ENCODE results near the gene PPP5C.
"Not testable (repeated sequence)": the region's sequence is repeated elsewhere in the genome, so short reads cannot be mapped to it uniquely, and the experiment has no call there.

Gene PPP5C, protein sequence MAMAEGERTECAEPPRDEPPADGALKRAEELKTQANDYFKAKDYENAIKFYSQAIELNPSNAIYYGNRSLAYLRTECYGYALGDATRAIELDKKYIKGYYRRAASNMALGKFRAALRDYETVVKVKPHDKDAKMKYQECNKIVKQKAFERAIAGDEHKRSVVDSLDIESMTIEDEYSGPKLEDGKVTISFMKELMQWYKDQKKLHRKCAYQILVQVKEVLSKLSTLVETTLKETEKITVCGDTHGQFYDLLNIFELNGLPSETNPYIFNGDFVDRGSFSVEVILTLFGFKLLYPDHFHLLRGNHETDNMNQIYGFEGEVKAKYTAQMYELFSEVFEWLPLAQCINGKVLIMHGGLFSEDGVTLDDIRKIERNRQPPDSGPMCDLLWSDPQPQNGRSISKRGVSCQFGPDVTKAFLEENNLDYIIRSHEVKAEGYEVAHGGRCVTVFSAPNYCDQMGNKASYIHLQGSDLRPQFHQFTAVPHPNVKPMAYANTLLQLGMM

DNA sequence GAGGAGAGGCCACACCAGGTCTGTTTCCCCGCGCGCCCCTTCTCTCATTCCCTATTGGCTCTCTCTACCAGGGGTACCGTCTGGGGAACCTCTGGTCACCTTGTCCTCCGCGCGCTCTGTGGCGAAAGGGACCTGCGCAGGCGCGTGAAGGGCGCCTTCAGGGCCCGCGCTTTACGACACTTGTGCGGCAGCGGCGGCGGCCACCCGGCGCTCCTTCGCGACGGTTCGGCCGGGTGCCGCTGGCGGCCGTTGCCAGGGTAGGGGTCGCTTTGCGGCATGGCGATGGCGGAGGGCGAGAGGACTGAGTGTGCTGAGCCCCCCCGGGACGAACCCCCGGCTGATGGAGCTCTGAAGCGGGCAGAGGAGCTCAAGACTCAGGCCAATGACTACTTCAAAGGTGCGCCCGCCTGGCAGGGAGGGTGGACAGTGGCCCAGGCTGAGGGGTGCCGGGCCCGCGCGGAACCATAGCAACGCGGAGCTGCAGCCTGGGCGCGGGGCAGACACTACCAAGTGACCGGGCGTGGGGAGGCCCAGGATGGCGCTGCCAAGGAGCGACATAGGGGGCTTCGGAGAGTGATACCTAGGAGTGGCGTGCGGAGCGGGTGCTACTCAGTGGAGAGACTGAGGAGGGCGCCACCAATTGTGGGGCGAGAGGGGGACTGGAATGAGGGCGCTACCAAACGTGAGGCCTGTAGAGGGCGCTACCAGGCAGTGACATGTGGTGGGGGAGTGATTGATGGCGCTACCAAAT, at the start of gene PPP5C:
Gene PPP5C (plus strand): TSS at position 267 of the 751 bp plus-strand sequence. CDS start 10 bp downstream, at position 277.
- peak; percentile 97 for DNase-seq

DNA sequence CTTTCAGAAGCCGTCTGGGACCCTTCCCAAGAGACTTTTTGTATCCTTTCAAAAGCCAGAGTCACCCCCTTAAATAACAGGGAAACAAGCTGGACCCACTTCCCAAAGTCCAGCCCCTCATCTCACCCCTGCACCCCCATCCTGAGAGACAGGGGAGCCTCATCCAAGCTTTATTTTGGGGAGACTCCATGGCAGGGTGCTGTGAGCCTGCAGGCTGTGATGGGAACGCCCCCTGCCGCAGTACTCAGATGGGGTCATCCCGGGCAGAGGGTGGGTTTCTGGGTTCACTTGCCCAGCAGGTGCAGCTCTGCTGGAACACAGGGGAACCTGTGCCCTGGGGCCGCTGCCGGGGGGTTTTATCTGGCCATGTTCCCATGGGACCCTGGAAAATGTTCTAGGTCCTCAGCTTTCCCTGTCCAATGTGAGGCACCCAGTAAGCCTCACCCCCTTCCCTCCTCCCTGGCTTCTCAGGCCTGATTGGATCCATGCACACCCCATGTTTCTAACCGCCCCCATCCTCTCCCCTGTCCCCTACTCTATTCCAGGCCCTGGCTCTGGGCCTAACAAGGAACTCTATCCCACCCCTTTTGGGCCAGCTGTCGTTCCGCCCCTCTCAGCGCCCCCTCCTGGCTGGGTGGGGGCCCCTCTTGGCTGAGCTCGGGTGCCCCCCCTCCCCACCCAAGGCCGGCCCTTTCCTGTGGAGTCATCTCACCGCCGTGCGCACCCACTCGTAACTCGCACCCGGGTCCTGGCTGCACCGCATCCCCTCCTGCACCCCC, 49.0 kb upstream of the PPP5C start:
- DNase-seq = no peak

DNA sequence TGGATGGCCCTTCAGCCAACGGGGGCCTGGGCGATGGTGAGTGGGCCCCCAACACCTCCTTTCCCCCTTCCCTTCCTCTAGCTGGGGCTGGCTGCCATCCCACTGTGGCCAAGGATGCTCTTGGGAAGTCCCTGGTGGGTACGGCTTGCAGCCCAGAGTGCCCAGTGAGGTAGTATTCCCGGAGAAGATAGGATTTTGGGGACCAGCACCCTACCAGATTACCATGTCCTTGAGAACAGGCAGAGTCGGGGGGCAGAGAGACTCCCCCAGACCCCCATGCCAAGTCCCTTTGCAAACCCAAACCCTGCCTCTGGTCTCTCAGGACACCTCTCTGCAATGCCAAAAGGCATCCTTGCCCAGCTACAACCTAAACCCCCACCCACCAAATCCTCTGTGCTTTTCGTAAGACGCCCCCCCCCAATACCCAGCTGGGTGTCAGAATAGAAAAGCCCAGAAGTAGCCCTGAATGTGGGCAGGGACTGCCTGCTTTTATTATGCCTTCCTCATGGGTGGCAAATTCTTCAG, 48.3 kb upstream of the PPP5C start:
- DNase-seq = no peak

DNA sequence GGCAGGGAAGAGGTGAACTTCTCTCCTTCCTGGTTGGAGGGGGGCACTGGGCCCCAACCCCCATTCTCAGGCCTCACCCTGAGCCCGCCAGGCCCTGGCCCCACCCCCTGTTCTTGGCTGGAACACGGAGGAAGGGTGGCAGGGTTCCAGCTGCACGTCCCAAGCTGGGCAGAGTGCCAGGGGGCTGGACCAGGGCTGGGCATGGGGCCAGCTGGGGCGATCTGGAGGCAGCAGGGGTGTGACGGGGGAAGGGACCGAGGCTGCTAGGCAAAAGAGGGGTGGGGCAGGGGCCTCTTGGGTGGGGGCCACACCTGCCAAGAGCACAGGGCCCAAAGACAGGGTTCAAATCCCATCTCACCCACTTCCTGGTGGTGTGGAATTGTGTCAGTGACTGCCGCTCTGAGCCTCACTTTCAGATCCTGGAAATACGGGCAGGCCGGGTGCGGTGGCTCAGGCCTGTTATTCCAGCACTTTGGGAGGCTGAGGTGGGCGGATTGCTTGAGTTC, 47.8 kb upstream of the PPP5C start:
- DNase-seq = peak; percentile 95

DNA sequence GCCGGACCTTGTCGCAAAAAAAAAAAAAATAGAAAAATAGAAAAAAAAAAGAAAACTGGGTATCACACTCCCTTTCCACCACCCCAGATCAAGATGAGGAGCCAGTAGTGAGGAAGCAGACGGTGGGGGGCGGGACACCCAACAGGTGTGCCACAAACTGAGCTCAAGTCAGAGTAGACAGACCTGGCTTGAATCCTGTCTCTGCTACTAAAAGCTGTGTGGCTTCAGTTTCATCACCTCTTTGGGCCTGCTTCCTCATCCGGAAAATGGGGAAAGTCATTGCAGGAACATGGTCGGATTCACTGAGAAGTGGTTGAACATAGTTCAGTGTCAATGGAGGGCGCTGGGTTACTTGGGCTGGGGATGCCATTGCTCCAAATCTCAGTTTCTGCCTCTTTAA, 47.2 kb upstream of the PPP5C start:
- DNase-seq = no peak

DNA sequence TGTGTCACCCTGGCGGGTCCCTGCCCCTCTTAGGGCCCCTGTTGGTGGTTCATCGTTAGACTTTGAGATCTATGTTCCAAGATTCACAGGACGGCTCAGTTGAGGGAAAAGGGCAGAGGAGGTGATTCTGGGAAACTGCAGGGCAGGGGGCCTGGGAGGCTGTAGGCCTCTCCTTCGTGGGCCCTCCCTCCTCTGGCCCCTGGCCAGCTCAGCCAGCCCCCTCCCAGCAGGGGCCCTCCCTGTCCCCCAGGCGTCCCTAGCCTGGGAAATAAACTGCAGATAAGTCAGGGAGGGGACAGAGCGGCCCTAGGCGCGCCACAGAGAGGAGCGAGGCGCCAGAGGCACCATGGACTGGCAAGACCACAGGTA, 43.6 kb upstream of the PPP5C start:
- DNase-seq = no peak

DNA sequence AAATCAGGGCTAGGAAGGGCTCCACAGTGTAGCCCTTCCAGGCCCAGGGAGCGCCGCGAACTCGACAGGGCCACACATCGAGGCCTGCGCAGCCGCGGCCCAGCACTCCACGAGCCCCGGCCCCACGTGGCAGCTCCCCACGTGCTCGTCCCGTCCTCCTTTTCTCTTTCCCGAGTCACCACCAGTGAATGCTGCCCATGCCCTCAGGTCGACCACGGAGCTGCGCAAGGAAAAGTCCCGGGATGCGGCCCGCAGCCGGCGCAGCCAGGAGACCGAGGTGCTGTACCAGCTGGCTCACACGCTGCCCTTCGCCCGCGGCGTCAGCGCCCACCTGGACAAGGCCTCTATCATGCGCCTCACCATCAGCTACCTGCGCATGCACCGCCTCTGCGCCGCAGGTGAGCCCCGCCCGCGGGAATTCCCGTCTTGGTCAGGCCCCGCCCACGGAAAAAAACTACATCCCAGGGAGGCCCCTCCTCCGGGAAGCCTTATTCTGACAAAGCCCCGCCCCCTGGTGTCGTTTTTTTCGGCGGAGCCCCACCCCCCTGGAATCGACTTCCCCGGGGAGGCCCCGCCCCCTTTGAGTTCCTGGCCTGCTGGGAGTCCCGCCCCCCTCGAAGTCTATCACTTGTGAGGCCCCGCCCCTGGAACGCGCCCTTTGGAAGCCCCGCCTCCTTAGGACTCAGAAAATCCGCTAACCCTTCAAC, 43.0 kb upstream of the PPP5C start:
- peak; percentile 49 for DNase-seq

DNA sequence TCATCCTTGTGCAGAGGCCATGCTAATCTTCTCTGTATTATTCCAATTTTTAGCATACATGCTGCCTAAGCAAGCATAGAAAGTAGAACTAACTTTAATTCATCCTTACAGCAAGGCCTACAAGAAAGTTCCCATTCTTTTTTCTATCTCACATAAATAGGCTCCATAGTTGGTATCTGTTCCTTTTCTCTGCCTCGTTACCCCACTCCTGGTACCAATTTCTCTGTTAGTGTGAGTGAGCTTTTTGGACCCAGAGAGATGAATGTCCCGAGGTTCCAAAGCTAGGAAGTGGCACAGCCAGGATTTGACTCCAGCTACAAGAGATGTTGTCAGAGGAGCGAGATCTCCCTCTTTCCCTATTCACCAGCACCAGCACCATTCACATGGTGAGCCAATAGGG, 40.4 kb upstream of the PPP5C start:
- DNase-seq = no peak

DNA sequence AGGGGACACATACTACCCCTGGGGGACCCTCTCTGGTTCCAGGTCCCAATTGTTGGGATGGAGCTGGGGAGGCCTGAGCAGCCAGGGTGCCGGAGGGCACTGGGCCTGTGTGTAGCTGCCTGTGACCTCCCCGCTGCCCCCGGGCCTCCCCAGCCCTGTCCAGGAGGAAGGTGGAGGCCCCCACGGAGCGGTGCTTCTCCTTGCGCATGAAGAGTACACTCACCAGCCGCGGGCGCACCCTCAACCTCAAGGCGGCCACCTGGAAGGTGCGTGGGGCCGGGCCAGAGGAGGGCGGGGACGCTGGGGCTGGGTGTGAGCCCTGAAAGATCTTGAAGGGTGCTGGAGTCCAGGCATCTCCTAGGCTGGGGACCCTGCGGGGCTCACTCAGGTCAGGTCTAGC, 38.4 kb upstream of the PPP5C start:
- no peak for DNase-seq

DNA sequence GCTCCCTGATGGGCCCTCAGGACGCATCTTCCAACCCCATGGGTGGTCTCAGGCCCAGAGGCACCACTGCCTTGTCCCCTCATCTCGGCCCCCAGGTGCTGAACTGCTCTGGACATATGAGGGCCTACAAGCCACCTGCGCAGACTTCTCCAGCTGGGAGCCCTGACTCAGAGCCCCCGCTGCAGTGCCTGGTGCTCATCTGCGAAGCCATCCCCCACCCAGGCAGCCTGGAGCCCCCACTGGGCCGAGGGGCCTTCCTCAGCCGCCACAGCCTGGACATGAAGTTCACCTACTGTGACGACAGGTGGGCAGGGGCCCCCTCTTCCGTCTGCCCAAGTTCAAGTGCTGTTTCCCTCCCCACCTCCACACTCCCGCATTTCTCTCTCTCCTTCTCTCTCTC, 37.8 kb upstream of the PPP5C start:
- DNase-seq = no peak

DNA sequence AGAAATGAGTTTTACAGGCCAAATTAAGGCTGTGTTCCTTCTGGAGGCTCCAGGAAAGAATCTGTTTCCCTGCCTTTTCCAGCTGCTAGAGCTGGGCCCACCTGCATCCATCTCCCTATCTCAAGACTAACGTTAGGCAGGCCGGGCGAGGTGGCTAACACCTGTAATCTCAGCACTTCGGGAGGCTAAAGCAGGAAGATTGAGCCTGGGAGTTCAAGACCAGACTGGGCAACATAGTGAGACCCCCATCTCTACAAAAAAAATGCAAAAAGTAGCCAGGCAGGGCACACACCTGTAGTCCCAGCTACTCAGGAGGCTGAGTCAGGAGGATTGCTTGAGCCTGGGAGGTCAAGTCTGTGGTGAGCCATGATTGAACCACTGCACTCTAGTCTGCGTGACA, 35.4 kb upstream of the PPP5C start:
- DNase-seq = no peak

DNA sequence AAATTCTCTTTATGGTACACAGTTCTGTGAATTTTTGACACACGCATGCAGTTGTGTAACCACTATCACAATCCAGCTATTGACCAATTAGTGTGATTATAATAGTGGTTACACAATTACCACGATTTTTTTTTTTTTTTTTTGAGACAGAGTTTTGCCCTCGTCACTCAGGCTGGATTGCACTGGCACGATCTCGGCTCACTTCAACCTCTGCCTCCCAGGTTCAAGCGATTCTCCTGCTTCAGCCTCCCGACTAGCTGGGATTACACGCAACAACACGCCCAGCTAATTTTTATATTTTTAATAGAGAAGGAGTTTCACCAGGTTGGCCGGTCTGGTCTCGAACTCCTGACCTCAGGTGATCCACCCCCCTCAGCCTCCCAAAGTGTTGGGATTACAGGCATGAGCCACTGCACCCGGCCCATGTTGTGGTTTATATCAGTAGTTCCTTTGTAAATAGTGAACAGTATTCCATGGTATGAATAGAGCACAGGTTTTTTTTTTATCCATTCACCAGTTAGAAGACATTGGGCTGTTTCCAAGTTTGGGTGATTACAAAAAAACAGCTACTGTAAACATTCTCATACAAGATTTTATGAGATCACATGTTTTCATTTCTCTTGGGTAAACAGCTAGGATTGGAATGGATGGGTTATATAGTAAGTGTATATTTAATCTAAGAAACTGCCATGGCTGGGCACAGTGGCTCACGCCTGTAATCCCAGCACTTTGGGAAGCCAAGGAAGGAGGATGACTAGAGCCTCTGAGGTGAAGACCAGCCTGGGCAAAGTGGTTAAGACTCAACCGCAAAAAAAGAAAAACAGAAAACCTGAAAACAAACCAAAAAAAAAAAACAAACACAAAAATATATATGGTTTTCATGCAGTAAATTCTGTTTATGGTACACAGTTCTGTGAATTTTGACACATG, 33.1 kb upstream of the PPP5C start:
- not testable (repeated sequence) for DNase-seq

DNA sequence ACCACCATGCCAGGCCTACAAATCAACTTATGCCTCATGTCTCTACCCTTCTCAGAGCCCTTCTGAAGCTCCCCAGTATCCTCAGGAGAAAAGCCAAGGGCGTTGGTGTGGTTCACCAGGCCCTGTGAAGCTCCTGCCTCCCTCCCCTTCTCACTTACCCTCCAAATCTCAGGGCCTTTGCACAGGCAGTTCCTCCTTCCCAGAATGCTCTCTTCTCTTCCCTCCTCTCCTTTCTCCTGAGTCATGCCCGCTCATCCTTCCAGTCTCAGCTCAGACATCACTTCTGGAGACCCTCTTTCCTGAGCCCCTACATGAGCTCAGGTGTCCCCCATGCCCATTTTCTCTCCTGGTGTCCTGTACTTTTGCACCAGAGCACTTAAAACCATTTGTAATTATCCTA, 29.5 kb upstream of the PPP5C start:
- no peak for DNase-seq

DNA sequence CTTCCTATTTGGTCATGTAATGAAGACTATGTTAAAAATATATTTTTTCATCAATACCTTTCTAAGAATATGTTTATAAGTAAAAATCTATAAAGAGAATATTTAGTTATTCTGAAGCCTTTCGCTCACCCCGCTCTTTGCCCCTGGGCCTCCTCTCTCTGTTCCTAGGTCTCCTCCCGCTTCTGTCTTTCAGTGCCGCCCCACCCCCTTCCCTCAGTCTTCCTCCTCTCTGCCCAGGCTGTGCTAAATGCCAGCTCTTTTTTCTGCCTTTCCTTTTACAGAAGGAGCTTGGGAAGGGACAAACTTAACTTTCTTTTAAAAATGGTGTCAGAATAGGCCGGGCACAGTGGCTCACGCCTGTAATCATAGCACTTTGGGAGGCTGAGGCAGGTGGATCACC, 27.3 kb upstream of the PPP5C start:
- no peak for DNase-seq

DNA sequence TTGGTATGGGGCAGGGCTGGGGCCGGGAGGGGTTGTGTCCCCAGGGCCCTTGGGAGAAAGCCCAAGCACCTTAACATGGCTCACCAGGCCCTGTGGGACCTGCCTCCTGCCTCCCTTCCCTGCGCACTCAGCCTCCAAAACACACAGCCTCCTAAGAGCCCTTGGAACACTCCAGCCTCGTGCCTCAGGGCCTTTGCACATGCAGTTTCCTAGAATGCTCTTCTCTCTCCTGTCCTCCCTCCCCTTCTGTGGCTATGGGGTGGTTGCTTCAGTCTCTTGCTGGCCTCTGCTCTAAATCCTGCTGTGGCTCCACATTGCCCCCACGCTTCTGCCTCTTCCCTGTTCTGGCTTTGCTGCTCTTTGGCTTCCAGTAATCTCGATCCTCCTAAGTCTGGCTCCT, 26.3 kb upstream of the PPP5C start:
- no peak for DNase-seq

DNA sequence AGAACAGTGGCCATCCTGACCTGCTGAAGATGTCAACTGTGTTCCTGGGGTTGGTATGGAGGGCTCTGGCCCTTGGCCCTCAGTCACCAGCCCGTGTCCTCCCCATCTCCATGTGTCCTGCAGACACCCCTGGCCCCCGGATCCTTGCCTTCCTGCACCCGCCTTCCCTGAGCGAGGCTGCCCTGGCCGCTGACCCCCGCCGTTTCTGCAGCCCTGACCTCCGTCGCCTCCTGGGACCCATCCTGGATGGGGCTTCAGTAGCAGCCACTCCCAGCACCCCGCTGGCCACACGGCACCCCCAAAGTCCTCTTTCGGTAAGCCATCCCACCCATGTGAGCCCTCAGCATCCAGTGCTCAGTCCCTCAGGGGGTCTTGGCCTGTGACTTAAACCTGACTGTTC, 25.2 kb upstream of the PPP5C start:
- no peak for DNase-seq

DNA sequence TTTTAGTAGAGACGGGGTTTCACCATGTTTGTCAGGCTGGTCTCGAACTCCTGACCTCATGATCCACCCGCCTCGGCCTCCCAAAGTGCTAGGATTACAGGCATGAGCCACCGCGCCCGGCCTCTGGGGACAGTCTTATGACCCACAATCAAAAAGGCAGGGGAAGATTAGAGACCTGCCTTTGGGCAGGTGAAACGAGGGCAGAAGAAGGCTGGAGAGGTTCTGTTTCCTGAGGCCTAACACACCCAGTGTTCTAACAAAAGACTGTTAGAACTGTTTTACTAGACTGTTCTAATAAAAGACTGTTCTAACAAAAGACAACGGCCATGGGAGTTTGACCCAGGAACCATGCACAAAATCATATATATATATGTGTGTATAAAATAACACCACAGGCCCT, 23.7 kb upstream of the PPP5C start:
- DNase-seq = not testable (repeated sequence)

DNA sequence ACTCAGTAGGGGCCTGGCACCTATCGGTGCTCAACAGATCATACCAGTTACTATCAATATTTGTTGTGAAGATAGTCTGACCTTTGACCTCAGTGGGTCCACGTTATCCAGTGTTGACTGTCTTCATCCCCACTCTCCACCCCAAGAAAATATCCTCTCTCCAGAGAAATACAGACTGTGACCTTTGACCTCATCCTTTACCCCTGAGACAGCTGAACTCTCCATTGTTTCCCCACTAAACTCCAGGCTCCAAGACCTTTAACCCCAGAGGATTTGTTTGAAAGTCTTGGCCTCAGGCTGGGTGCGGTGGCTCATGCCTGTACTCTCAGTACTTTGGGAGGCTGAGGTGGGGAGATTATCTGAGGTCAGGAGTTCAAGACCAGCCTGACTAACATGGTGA, 22.6 kb upstream of the PPP5C start:
- DNase-seq = no peak

DNA sequence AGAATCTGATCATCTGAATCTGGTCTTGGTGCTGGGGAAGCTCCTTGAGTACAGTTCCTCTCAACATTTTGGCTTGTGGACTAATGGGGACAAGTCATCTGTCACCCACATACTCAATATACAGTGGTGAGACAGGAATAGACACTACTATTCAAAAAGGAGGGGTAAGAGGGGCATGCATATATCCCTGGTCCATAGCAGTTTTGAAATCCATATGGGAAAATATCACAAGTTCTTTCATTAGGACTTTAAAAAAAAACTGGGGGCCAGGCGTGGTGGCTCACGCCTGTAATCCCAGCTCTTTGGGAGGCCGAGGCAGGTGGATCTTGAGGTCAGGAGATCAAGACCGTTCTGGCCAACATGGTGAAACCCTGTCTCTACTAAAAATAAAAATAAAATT, 20.3 kb upstream of the PPP5C start:
- no peak for DNase-seq

DNA sequence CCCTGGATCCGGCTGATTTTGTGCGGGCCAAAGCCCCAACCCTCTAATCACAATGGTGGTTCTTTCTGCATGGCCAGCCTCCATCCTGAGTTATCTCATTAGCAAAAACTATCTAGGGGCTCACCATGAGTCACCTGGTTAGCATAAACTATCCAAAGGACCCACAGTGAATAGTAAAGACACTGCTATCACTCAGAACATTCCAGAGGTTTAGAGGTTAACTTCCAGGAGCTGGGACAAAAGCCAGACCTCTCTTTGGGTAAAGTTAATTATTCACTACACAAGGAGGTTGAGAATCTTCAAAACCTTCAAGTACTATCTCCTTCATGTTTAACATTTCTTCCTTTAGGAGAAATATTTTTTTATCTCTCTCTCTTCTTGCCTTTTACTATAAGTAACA, 18.8 kb upstream of the PPP5C start:
- no peak for DNase-seq

DNA sequence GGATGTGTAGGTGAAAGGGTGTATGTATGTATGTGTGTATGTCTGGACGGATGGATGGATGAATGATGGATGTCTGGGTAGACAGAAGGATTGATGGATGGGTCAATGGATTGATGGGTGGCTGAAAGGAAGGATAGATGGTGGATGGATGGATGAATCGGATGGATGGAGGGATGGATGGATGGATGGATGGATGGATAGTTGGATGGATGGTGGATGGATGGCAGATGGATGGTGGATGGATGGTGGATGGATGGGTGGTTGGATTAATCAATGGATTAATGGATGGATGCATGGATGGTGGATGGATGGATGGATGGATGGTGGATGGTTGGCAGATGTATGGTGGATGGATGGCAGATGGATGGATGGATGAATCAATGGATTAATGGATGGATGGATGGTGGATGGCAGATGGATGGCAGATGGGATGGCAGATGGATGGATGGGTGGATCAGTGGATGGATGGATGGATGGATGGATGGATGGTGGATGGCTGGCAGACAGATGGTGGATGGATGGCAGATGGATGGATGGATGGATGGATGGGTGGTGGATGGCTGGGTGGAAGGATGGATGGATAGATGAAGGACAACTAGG, 16.5 kb upstream of the PPP5C start:
- DNase-seq = no peak

Data from hematopoietic multipotent progenitor cell treated with erythropoietin and hydrocortisone succinate and interleukin-3 and kit ligand, for 4 days (in vitro differentiated cells).